Erythroblast (primary cell): ENCODE measurements around the gene STRA8.
A peak's percentile ranks its signal among the peaks of the same experiment; 100 is the strongest.
"Not testable (repeated sequence)": the region's sequence is repeated elsewhere in the genome, so short reads cannot be mapped to it uniquely, and the experiment has no call there.

Experiments
- DNase-seq, 2 experiments: peaks; one replicate each; lab custom pipeline; 2025; lab: John Stamatoyannopoulos, UW
- GATA1 ChIP-seq: IDR thresholded peaks from 2 replicates; pipeline ENCODE4 v1.6.1; 2011; ENCODE audit warnings: low read depth, mild to moderate bottlenecking, control low read depth, low read length, moderate library complexity
- POLR2A ChIP-seq: IDR thresholded peaks from 2 replicates; pipeline ENCODE4 v1.6.1; 2011; ENCODE audit warnings: mild to moderate bottlenecking, low read length

Gene STRA8

DNA sequence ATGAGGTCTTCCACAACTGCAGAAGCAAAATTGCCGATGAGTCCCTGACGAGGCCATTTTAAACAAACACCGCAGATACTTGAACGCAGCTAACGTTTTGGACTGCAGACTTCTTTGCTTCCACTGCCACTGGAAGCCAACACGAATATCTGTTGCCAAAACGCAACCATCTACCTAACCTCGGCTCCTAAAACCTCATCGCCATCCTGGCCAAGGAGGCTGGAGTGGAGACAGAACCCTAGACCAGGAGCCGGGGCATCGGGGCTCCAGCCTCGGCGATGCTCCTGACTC lies 22.8 kb upstream of the STRA8 start:
- no peak for TF ChIP-seq GATA1
- no peak for TF ChIP-seq POLR2A
- DNase-seq: peak; percentile 61 to 74

GRCh38 chr7:135211179-135211945 lies 22.3 kb upstream of the STRA8 start, which contains the start of gene WDR91:
TSS of gene WDR91 (minus strand) at chr7:135211526. CDS start at chr7:135211502, 24 bp downstream.
- TF ChIP-seq POLR2A (peak; percentile 69), GATA1 (no peak)
- peak; percentile 95 to 98 for DNase-seq

DNA sequence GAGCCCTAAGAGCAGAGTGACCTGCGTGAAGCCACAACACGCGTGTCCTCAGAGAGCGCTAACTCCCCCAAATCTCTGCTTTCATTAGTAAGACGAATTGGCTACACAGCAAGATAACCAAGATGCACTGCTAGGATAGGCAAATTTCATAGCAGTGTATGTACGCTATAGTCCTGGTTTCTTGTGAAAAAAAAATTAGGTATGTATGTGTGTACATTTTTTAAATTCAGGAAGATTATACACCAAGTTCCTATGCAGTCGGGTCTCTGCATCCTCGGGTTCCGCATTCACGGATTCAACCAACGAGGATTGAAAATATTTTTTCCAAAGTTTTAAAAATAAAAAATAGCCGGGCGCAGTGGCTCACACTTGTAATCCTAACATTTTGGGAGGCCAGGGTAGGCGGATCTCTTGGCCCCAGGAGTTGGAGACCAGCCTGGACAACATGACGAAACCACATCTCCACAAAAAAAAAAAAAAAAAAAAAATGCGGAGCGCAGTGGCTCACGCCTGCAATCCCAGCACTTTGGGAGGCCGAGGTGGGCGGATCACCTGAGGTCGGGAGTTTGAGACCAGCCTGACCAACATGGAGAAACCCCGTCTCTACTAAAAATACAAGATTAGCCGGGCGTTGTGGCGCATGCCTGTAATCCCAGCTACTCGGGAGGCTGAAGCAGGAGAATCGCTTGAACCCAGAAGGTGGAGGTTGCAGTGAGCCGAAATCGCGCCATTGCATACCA lies 21.5 kb upstream of the STRA8 start:
- not testable (repeated sequence) for DNase-seq

- DNase-seq: no peak
- no peak for TF ChIP-seq GATA1
- no peak for TF ChIP-seq POLR2A
Observed at GRCh38 chr7:135213831-135214230, 19.8 kb upstream of the STRA8 start.

- no peak for DNase-seq
- TF ChIP-seq POLR2A: no peak
- no peak for TF ChIP-seq GATA1
Observed at GRCh38 chr7:135215180-135215579, 18.5 kb upstream of the STRA8 start.

DNA sequence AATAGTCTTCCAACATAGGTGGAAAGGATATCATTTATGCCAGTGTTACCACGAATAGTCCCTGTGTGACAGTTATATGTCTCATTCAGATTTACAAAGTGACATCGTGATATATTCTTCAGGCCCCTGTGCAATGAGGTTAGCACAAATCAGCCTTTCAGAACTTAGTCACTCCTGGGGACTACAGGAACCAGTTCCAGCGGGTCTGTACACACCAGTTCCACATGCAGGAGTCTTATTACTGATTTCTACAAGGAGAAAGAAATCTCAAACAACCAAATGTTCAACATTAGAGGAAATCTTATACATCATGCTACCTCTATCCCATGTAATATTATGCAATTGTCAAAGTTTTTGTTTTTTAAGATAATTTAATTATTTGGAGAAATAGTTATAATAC lies 17.9 kb upstream of the STRA8 start:
- no peak for TF ChIP-seq POLR2A
- TF ChIP-seq GATA1: no peak
- no peak for DNase-seq

DNA sequence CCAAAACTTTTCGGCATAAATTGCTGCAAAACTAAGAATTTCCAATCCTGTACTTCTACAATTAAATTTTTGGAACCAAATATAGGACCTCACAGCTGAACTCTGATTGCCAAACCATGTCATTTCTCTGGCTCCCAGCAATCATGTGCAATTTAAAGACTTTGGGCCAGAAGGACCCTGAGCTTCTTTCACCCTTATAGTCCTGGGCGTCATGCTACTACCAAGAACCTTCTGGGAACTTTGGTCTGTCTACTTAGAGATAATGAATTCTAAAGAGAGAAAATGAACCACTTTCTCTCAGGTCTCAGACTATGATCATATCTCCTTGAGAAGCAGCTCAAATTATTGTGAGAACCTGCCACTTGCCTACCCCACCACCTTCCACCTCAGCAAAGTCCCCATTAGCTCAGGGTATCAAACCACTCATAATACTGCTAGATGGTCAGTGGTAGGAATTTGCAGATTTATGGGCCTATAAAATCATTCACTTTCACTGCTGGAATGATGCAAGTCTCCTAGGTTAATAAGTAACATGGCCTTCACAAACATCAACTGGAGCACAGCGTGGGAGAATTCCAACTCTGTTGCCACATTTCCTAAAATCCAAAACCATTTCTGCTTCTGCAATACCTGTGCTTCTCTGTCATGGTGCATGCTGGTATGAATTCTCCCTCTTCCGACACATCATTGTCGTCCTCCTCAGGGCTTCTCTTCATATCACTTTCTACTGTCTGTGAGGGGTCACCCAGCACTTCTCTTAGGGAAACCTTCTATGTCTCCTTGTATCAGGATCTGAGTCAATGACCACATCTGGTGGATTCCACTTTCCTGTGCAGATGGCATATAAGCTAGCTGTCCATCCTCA lies 15.8 kb upstream of the STRA8 start:
- DNase-seq: no peak
- TF ChIP-seq POLR2A (no peak), GATA1 (no peak)

DNA sequence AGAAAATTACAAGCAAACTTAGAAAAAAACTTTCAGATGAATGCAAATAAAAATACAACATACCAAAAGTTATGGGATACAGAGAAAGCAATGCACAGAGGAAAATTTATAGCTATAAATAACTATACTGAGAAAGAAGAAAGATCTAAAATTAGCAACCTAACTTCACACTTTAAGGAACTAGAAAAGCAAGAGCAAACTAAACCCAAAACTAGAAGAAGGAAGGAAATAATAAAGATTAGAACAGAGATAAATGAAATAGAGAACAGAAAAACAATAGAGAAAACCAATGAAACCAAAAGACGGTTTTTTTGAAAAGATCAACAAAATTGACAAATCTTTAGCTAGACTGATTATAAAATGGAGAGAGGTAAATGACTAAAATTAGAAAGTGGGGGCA lies 9.6 kb upstream of the STRA8 start:
- no peak for TF ChIP-seq POLR2A
- no peak for TF ChIP-seq GATA1
- no peak for DNase-seq

DNA sequence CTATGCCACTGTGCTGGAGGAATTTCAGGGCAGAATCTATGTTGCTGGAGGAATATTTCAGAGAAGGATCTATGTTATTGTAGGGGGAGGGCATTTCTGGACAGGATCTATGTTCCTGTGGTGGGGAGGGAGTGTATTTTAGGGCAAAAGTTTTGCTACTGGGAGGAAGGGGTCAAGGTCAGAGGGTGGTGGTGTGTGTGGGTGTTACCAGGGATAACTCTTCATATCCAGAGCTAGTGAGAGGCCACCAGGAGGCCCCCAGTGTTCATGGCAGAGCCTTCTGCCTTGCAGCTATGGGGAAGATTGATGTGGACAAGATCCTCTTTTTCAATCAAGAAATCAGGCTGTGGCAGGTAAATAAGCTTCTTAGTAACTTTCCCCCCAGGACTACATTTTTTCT lies 2.0 kb upstream of the STRA8 start:
- no peak for DNase-seq
- TF ChIP-seq GATA1 (no peak), POLR2A (no peak)

DNA sequence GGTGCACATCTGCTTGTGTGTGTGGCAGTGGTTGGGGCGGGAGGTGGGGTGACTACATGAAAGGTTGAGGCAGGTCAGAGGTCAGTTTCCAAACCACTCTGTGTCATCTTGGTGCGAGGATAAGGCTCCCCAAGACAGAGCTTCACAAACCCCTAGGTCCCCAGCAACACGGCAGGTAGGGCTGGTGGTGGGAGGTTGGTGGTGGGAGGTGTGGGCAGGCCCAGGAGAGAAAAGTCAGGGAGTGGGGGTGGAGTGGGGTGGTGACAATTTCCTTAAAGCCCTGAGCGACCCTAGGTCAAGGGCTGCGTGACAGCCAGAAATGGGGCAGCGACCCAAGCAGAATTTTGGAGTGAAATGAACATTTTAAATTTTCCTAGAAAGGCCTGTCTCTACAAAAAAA lies 1.6 kb upstream of the STRA8 start:
- DNase-seq: no peak

GRCh38 chr7:135232720-135233119 lies 918 bp upstream of the STRA8 start:
- peak; percentile 41 to 53 for DNase-seq
- TF ChIP-seq POLR2A (no peak), GATA1 (no peak)

More for the DNA sequence above, 1.6 kb upstream of the STRA8 start:
- TF ChIP-seq POLR2A (no peak), GATA1 (no peak)

GRCh38 chr7:135234095-135234494 lies 457 bp downstream of the STRA8 start:
- DNase-seq: not testable (repeated sequence)

- no peak for DNase-seq
- TF ChIP-seq GATA1: no peak
- no peak for TF ChIP-seq POLR2A
Observed at GRCh38 chr7:135234727-135235126, 1.1 kb downstream of the STRA8 start.

DNA sequence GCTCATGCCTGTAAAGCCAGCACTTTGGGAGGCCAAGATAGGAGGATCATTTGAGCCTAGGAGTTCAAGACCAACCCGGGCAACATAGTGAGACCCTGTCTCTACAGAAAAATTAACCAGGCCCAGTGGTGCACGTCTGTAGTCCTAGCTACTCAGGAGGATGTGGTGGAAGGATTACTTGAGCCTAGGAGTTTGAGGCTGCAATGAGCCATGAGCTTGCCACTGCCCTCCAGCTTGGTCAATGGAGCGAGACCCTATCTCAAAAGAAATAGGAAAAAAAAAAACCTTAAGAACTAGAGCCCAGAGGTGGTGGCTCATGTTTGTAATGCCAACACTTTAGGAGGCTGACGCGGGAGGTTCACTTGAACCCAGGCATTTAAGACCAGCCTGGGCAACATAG lies 2.2 kb downstream of the STRA8 start:
- TF ChIP-seq GATA1 (no peak), POLR2A (no peak)
- no peak for DNase-seq
